Mucosa of gallbladder (tissue), 1 donor: ENCODE data around the gene PPP1R3A. TPM values are rescaled to one million over a fixed set of nuclear protein-coding genes. Genes with fewer than 3 reads are reported as not detected.

Experiments
- DNase-seq: peaks from one replicate; pipeline ENCODE4 v3.0.0-alpha.2; 2020; ENCODE audit warnings: low spot score
- total RNA-seq: library from RNA; stranded (reverse); gene quantifications from one replicate; pipeline ENCODE4 v1.2.1, GENCODE V29; 2021
- donor health status: DM: no; HTN: no; CAD: no.

The PPP1R3A gene
- total RNA-seq, 1 donor from 2014 or later = not detected

DNA sequence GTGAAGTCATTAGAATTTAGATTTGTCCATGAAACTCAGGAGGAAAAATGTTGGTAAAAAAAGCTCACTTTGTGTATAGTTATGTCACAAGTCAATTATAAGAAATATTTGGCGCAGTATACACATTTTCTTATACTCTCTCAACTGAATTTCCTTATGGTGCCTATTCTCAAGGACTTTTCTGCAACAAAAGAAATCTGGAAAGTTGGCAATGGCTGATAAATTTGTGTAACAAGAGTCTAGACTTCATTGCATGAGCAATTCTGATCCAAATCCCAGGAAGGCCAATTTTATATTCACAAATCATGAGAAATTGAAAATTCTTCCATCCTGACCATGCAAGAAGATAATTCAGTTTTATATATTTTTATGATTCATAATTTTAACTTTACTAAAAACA, 35.7 kb downstream of the PPP1R3A start:
- DNase-seq = no peak

DNA sequence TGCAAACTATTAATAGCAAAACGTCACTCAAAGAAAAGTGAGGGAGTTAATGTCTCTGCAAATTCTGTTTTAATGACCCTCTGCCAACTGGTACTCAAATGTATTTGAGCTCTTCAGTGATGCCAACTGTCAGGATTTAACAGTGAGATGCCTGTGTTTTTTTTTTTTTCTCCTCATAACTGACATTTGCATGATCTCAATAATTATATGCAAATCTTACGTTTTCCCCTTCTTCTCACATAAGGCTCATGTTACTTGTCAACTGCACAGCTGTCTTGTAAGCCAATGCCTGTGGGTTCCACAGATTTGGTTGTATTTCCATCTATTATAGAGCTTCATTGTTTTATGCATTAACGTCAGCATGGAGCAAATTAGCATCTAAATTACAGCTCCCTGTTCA, 38.2 kb downstream of the PPP1R3A start:
- DNase-seq = no peak

DNA sequence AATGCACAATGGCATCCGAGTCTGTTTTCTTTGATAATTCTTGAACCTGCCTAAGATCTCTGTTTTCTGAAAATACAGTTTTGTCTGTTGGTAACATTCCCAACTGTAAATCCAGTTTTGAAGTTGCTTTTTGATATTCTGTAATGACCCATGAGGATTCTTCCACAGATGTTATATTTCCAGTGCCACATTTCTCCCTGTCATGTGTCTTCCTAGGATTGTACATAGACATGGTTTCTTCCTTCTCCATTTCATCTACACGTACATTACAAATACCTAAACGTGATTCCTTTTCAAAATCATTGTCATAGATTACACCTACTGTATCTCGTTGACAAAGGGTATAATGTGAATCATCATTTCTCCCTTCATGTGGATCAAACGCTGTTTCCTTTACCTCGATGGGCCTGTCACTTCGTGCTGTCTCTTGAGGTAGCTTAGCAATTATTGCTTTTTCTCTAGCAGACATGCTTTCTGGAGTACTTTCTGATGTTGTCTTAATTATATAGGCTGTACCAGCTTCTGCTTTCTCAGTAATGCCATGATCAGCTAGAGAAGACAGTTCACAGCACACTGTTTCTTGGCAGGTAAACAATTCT, 40.3 kb downstream of the PPP1R3A start:
- no peak for DNase-seq

- no peak for DNase-seq
Measured at GRCh38 chr7:113875224-113875623, 43.6 kb downstream of the PPP1R3A start.

DNA sequence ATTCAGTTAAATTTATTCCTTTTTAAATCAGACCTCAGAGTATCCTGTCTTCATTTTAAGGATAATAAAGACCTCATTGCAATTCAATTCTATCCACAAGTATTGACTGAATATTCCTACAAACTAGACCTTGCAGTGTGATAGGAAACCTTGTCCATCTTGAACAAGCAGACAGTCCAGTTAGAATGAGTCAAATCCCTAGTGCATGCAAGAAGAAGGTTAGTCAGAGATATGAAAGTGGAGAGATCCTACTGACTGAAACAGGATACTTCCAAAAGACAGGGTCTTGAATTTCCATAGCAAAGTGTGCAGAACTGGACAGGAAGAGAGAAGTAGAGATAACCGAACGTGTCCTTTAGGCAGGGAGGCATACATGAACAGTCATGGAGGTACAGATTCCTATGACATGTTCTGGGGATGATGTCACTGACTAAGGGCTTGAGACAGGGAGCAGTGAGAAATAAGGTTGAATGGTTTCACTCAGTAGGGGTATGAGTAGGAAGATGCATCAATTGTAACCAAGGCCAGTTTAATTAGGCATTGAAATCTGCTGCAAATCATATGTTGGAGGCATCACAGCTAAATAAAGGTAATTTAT, 45.2 kb downstream of the PPP1R3A start:
- DNase-seq = no peak

- DNase-seq = no peak
Measured at GRCh38 chr7:113872981-113873380, 45.8 kb downstream of the PPP1R3A start.

- no peak for DNase-seq
Measured at GRCh38 chr7:113867325-113867724, 51.5 kb downstream of the PPP1R3A start.

DNA sequence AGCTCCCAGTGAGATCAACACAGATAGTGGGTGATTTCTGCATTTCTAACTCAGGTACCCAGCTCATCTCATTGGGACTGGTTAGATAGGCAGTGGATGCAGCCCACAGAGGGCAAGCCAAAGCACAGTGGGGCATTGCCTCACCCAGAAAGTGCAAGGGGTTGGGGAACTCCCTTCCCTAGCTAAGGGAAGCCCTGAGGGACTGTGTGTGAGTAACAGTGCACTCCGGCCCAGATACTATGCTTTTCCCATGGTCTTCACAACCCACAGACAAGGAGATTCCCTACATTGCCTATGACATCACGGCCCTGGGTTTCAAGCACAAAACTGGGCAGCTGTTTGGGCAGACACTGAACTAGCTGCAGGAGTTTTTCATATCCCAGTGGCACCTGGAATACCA, 62.8 kb downstream of the PPP1R3A start:
- DNase-seq = no peak

DNA sequence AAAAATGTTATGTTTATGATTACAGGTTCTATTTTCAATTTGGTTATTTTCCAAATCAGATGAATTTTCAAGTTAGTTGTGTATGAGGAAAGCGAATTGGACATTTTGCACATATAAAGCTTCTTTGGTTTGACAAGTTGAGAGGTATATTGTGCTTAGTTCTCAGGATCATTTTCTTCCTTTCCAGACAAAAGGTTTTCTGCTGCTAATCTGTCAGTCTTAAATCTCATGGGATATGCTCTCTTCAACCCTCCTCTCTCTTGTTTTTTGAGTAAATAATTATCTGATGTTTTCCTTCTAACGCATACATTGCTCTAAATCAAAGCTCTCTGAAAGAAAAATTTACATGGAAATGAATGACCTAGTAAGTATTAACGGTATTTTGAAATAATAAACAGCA, 77.9 kb downstream of the PPP1R3A start:
- no peak for DNase-seq

DNA sequence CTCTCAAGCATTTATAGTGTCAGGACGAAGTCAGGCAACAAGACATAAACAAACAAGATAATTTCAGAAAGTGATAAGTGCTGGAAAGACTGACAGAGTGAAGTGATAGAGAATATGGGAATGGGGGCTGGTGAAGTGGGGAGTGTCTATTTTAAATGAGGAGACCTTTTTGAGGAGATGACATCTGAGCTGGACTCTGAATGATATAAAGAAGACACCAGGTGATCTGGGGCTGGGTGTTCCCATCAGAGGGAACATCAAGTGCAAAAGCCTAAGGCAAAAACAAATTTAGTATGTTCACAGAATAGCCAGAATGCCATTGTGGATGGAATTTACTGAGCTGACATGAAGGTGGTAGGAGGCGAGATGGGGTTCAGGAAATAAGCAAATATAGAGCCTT, 83.4 kb downstream of the PPP1R3A start:
- no peak for DNase-seq

- no peak for DNase-seq
Measured at GRCh38 chr7:113832196-113832745, 86.5 kb downstream of the PPP1R3A start.

- no peak for DNase-seq
Measured at GRCh38 chr7:113831556-113831955, 87.3 kb downstream of the PPP1R3A start.

DNA sequence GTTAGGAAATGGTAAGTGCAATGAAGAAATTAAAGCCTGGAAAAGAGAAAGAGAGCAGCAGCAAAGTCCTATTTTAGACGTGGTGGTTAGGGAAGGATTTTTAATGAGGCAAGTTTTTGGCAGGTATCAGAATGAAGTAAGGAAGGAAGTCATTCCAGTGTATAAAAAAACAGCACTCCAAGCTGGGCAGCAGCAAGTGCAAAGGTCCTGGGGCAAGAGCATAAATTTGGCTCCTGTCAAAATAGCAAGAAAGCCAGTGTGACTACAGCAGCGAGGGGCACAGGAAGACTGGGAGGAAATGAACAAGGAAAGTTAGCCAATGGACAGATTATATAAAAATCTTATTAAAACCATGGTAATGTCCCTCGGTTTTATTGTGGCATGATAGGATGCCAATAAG, 90.2 kb downstream of the PPP1R3A start:
- no peak for DNase-seq
